ENCODE data around the gene FGA.
"Not testable (repeated sequence)": the region's sequence is repeated elsewhere in the genome, so short reads cannot be mapped to it uniquely, and the experiment has no call there.

FGA gene

GRCh38 chr4:154606728-154607723, 16.5 kb upstream of the FGA start:
- no peak for DNase-seq

GRCh38 chr4:154604696-154605200, 14.2 kb upstream of the FGA start:
- no peak for DNase-seq

- no peak for DNase-seq
Measured at GRCh38 chr4:154603033-154603943, 12.7 kb upstream of the FGA start.

- DNase-seq, result no peak
Measured at GRCh38 chr4:154602404-154603020, 12.0 kb upstream of the FGA start.

DNA sequence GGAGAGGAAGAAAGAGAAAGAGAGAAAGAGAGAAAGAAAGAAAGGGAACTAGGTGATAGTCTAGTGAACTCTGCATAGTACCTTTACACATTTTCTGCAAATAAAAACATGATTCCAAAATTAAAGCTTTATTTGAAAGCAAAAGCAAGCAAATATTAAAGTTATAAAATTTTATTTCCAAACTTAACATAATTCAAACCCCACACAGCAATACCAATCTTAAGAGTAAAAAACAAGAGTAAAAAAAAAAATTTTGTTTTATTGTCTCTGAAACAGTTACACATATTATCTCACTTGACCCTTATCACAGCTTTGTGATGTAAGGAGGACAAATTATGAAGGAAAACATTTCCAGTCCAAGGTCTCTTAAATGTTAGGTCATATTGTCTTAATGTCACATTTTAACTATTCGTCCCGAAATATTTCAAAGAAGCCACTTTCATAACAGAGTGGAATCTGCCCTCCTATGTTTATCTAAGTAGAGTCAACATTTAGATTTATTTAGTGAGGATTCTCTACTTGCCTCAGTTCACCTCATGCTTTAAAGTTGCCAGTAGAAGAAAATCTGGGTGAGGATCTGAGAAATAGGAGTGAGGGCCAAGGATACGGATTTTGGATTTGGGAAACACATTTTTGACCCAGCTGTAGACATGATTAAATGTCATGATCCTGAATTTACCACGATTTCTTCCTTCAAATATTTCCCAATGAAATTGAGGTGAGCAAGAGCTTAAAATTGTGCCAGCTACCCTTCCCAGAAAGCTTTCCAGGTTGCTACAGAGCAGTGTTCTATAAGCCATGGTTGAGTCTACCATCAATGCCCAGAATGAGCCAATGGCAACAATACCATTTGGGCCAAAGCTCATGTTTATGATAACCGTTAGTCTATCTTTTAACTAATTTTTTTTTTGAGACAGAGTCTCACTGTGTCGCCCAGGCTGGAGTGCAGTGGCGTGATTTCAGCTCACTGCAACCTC, 7.5 kb upstream of the FGA start:
- no peak for DNase-seq

DNA sequence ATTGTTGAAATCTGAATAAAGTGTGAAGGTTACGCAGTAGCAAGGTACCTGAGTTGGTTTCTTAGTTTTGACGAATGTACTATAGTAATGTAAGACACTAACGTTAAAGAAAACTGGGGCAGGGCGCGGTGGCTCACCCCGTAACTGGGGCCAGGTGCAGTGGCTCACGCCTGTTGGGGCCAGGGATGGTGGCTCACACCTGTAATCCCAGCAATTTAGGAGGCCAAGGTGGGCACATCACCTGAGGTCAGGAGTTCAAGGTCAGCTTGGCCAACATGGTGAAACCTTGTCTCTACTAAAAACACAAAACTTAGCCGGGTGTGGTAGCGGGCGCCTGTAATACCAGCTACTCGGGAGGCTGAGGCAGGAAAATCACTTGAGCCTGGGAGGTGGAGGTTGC, 6.7 kb upstream of the FGA start:
- not testable (repeated sequence) for DNase-seq

- no peak for DNase-seq
Measured at GRCh38 chr4:154595807-154596206, 5.3 kb upstream of the FGA start.

- DNase-seq, result not testable (repeated sequence)
Measured at GRCh38 chr4:154594343-154594742, 3.8 kb upstream of the FGA start.

GRCh38 chr4:154593868-154594267, 3.3 kb upstream of the FGA start:
- no peak for DNase-seq

GRCh38 chr4:154591890-154592289, 1.3 kb upstream of the FGA start:
- DNase-seq, result no peak

DNA sequence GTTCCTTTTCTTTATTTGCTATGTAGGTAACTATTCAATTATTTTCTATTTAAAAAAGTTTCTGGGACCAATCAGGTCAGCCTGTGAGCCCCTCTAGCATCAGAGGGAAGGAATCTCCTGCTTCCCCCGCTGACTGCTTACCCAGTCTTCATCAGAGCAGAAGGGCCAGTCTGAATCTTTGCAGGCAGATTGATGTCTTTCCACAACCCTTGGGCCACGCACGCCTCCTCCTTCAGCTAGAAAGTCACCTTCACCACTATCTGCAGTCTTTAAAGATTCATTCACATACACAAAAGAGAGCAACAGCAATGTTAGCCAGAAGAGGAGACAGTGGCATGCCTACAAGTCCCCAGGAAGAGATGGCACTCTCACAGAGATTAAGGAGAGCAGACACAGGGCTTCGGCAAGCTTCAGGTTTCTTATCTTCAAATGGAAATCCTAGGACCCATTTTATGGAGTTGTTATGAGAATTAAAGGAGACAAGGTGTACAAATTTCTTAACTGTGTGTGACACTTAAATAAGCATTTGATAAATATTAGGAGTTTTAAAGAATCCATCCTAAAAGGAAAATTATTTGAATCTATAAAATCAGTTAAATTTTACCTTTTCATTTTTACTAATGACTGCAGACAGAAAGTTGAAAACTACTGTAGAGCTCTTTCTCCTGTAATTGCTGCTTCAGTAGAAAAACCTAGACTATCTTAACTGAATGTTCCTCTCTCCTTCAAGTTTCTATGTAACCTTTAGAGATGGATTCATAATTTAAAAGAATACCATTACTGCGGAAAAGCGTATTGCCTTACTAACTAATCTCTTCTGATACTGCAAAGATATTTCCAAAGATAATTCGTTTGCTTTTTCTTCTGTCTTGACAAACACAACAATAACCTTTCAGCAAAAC, 995 bp downstream of the FGA start:
- DNase-seq, result no peak

DNA sequence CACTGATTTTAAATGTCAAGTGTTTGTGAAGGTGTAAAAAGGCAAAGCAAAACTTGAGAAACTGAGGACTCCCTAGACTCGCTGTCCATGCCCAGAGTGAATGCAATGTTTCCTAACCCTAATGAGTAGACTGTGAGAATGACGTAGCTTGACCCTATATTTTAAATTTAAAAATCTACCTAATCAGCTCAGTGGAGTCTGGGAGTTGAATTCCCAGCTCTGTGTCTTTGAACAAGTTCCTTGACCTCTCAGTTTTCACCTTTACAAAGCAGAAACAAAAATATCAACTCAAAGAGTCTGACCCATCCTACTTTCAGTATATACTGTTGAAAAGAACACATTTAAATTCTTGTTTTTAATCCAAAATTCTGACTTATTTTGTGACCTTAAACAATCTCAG, 2.3 kb downstream of the FGA start:
- DNase-seq, result no peak

DNA sequence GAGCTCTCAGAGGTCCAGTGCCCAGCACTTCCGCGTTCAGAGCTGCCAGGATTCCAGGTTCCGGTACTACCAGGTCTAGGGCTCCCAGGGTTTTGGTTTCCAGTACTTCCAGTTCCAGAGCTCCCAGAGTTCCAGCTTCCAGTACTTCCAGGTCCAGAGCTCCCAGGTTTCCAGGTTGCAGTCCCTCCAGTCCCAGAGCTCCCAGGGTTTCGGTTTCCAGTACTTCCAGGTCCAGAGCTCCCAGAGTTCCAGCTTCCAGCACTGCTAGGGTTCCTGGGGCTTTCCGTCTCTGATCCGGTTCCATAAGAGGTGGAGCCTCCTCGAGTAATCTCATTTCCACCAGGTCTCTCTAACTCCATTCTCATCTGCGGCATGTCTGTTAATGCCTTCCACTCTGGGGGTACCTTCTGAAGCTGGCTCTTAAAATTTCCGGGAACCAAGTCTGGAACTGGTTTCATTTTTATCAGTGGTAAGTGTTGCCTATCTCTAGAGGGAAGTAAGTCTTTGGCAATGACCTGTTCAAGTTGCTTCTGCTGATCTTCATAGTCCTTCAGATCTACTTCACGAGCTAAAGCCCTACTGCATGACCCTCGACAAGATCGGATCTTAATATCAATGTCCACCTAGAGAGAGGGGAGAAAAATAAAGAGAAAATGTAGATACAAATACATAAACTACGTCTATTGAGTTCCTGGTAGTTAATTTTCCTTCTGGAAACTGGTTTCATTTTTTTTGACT, 4.1 kb downstream of the FGA start:
- DNase-seq, result no peak

DNA sequence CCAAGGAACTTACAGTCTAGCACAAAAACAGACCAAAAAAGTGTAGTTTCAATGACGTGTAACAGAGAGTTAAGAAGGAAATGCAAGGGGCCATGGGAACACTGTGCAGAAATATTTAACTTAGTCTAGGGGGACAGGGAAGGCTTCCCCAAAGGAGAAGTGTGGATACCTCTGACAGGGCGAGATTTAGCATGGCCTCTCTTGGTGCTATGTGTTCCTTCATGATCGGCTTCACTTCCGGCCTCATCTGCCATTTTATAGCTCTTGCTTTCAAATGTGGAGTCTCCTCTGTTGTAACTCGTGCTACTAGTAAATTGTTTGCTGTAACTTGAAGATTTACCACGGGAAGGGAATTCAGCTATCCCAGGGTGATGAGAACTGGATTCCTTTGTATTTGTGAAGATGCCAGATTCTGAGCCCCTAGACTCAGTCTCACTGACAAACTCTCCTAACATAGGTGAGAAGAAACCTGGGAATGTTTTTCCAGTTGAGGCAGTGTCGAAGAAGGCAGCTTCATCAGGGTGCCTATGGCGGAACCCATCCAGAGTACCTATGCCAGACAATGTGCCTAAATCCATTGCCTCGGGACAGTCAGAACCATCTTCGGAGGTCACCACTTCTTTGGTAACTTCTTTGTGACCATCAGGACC, 5.0 kb downstream of the FGA start:
- no peak for DNase-seq

- DNase-seq, result no peak
Measured at GRCh38 chr4:154584259-154584658, 6.3 kb downstream of the FGA start.

- DNase-seq, result no peak
Measured at GRCh38 chr4:154583677-154584076, 6.9 kb downstream of the FGA start.

- no peak for DNase-seq
Measured at GRCh38 chr4:154583230-154583629, 7.3 kb downstream of the FGA start.

DNA sequence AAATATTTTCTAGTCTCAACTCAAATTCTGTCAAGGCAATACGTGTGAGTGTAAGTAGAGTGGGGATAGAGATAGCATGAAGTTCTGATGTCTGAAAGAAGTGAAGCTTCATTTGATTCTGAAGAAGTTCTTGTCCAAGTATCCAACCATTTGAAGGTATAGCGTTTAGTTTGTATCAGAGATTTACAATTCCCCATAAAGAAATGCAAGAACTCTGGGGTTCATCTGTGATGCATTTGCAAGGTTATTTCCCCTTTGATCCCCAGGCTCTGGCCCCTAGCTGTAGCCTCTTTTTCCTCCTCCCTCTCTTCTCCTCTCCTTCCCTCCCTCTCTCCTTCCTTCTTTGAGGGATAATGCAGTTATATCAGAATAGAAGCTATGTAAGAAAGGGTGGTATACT, 7.8 kb downstream of the FGA start:
- DNase-seq, result no peak

- no peak for DNase-seq
Measured at GRCh38 chr4:154579927-154580326, 10.6 kb downstream of the FGA start.
